ENCODE measurements around the gene CALN1.

The CALN1 gene

GRCh38 chr7:72243329-72243728 lies 168.8 kb downstream of the CALN1 start:
- H3K36me3 ChIP-seq (ENCODE audit: control insufficient read depth in 2 of 2, insufficient read depth in 1 of 2, low read length in 2 of 2), result no peaks in the 10 kb centered on the region
- H3K27ac ChIP-seq (ENCODE audit: extremely low read depth, low read depth, low read length), result no peak overlapping the region
- H3K4me1 ChIP-seq (ENCODE audit: control insufficient read depth, insufficient read depth, low read length), result no peaks in the 10 kb centered on the region
- ChIA-PET CTCF (no interaction called here), POLR2A (no interaction called here)
- TF ChIP-seq ZNF211 (tag by site-specific recombination; IDR thresholded peaks at IDR 0.05; ENCODE audit: low read depth), result no peak
- TF ChIP-seq IKZF3 (tag by site-specific recombination; IDR thresholded peaks at IDR 0.05), result no peak
- H3K4me3 ChIP-seq (ENCODE audit: low read depth, low read length), result no peak overlapping the region
- no peaks in the 10 kb centered on the region for H3K9me3 ChIP-seq (ENCODE audit: control insufficient read depth, insufficient read depth, low read depth, low read length)

DNA sequence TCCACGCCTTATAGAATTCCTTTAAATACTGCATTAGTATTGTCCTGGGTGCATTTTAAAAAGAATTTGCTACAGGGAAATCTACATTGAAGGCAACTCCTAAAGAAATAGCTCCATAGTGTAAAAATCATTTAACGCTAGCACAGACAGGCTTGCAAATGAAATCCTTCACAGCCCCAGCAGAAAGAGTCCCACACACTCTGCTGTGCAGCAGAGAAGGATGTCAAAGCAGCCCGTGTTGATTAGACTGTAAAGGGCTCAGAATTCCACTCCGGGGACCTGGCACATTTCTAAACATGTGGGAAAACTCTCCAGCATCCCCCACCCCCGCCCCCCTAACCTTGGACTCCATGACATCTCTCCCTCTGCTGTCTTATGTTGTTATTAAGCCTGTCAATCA lies 176.8 kb downstream of the CALN1 start:
- Histone ChIP-seq H3K27ac (ENCODE audit: extremely low read depth, low read depth, low read length) (no peak overlapping the region), H3K9me3 (ENCODE audit: control insufficient read depth, insufficient read depth, low read depth, low read length) (no peaks in the 10 kb centered on the region), H3K4me3 (ENCODE audit: low read depth, low read length) (no peak overlapping the region), H3K4me1 (ENCODE audit: control insufficient read depth, insufficient read depth, low read length) (no peaks in the 10 kb centered on the region), H3K36me3 (ENCODE audit: control insufficient read depth in 2 of 2, insufficient read depth in 1 of 2, low read length in 2 of 2) (no peaks in the 10 kb centered on the region)
- no peak for TF ChIP-seq HOXD13 (CRISPR knock-in tag; IDR thresholded peaks at IDR 0.05; ENCODE audit: borderline replicate concordance)
- no peak for TF ChIP-seq ZNF514 (tag by site-specific recombination; IDR thresholded peaks at IDR 0.05)
- no peak for TF ChIP-seq ZNF747 (tag by site-specific recombination; IDR thresholded peaks at IDR 0.05)
- no peak for TF ChIP-seq ZNF132 (tag by site-specific recombination; IDR thresholded peaks at IDR 0.05; ENCODE audit: borderline replicate concordance)
- no peak for TF ChIP-seq KLF7 (tag by site-specific recombination; IDR thresholded peaks at IDR 0.05; ENCODE audit: borderline replicate concordance)
- TF ChIP-seq, protein P1, sequence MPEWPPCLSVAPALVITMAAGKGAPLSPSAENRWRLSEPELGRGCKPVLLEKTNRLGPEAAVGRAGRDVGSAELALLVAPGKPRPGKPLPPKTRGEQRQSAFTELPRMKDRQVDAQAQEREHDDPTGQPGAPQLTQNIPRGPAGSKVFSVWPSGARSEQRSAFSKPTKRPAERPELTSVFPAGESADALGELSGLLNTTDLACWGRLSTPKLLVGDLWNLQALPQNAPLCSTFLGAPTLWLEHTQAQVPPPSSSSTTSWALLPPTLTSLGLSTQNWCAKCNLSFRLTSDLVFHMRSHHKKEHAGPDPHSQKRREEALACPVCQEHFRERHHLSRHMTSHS (tag by site-specific recombination; IDR thresholded peaks at IDR 0.05), result no peak
- TF ChIP-seq ZNF658 (tag by site-specific recombination; IDR thresholded peaks at IDR 0.05), result no peak
- no peak for TF ChIP-seq ZNF426 (tag by site-specific recombination; IDR thresholded peaks at IDR 0.05)
- TF ChIP-seq GLI2 (tag by site-specific recombination; IDR thresholded peaks at IDR 0.05; ENCODE audit: borderline replicate concordance, low read depth), result no peak
- no peak for TF ChIP-seq ZNF555 (tag by site-specific recombination; conservative IDR thresholded peaks at IDR 0.05)
- no peak for TF ChIP-seq GLI4 (tag by site-specific recombination; IDR thresholded peaks at IDR 0.05)
- TF ChIP-seq BCL11A (tag by site-specific recombination; IDR thresholded peaks at IDR 0.05; ENCODE audit: low read depth), result no peak
- no peak for TF ChIP-seq TCF7L2 (IDR thresholded peaks at IDR 0.05; ENCODE audit: borderline replicate concordance, low read depth, low read length)
- TF ChIP-seq ZBTB26 (tag by site-specific recombination; optimal IDR thresholded peaks at IDR 0.05), result no peak
- TF ChIP-seq ZNF19 (tag by site-specific recombination; IDR thresholded peaks at IDR 0.05; ENCODE audit: low read depth), result no peak
- ChIA-PET POLR2A (interaction anchor here (0.6 kb wide), 1 partner anchor 583 kb away, joined by 6 read pairs; no protein-coding TSS in a partner anchor), CTCF (interaction anchor here (0.6 kb wide), 1 partner anchor 14 kb away, joined by 3 read pairs; no protein-coding TSS in a partner anchor)

DNA sequence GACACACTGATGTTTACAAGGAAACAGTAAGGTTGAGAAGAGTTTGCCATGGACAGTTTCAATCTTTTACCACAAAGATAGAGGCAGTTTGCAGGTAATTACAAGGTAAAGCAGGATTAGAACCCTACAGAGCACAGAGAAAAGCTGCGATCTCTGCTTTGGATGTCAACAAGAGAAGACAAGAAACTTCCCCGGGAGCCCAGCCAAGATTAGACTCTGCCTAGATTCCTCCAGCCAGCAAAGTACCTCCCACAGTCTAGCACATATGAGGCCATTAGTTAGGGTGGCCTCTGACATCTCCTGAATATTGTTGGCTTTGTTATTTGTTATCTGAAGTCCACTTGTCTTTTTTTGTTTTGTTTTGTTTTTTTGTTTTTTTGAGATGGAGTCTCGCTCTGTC lies 178.1 kb downstream of the CALN1 start:
- H3K9me3 ChIP-seq (ENCODE audit: control insufficient read depth, insufficient read depth, low read depth, low read length), result no peaks in the 10 kb centered on the region
- H3K4me1 ChIP-seq (ENCODE audit: control insufficient read depth, insufficient read depth, low read length), result no peaks in the 10 kb centered on the region
- no peak overlapping the region for H3K4me3 ChIP-seq (ENCODE audit: low read depth, low read length)
- H3K36me3 ChIP-seq (ENCODE audit: control insufficient read depth in 2 of 2, insufficient read depth in 1 of 2, low read length in 2 of 2), result no peaks in the 10 kb centered on the region
- ChIA-PET POLR2A (no interaction called here), CTCF (no interaction called here)
- H3K27ac ChIP-seq (ENCODE audit: extremely low read depth, low read depth, low read length), result no peak overlapping the region
- TF ChIP-seq PRDM4 (tag by site-specific recombination; IDR thresholded peaks at IDR 0.05), result no peak
- TF ChIP-seq ZNF302 (tag by site-specific recombination; IDR thresholded peaks at IDR 0.05; ENCODE audit: low read depth), result no peak
- TF ChIP-seq ZNF530 (tag by site-specific recombination; IDR thresholded peaks at IDR 0.05; ENCODE audit: low read depth), result no peak
- TF ChIP-seq ZNF341 (tag by site-specific recombination; IDR thresholded peaks at IDR 0.05; ENCODE audit: low read depth), result no peak
- no peak for TF ChIP-seq SETDB1 (IDR thresholded peaks at IDR 0.05; ENCODE audit: insufficient read length, low read length)
- TF ChIP-seq, protein P2, sequence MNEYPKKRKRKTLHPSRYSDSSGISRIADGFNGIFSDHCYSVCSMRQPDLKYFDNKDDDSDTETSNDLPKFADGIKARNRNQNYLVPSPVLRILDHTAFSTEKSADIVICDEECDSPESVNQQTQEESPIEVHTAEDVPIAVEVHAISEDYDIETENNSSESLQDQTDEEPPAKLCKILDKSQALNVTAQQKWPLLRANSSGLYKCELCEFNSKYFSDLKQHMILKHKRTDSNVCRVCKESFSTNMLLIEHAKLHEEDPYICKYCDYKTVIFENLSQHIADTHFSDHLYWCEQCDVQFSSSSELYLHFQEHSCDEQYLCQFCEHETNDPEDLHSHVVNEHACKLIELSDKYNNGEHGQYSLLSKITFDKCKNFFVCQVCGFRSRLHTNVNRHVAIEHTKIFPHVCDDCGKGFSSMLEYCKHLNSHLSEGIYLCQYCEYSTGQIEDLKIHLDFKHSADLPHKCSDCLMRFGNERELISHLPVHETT (tag by site-specific recombination; IDR thresholded peaks at IDR 0.05), result no peak
- no peak for TF ChIP-seq ZNF292 (tag by site-specific recombination; IDR thresholded peaks at IDR 0.05; ENCODE audit: borderline replicate concordance, low read depth)
